ENCODE measurements around the gene NABP2.

The NABP2 gene

GRCh38 chr12:56247923-56248322 is 23.8 kb downstream of the NABP2 start:
- H3K4me3 ChIP-seq (ENCODE audit: low read depth, low read length), result no peak overlapping the region
- TF ChIP-seq CTCF (IDR thresholded peaks at IDR 0.05; ENCODE audit: low read depth, low read length), result no peak

DNA sequence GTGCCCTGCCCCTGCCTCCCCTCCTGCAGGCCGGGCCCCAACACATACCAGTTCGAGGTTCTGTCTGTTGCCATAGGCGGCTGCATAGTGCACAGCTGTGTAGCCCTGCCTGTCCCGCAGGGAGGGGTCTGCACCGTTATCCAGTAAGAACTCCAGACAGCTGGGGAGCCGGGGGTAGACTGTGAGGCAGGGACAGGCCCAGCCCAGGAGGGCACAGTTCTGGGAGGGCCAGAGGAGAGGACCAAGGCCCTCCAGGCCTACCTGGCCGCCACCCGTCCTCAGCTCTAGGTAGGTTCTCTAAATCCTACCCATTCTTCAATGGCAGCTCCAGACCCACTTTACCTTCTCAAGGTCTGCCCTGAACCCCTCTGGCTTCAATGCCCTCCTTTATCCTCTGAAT is 24.6 kb downstream of the NABP2 start:
- no peak overlapping the region for H3K4me3 ChIP-seq (ENCODE audit: low read depth, low read length)
- no peak for TF ChIP-seq CTCF (IDR thresholded peaks at IDR 0.05; ENCODE audit: low read depth, low read length)

DNA sequence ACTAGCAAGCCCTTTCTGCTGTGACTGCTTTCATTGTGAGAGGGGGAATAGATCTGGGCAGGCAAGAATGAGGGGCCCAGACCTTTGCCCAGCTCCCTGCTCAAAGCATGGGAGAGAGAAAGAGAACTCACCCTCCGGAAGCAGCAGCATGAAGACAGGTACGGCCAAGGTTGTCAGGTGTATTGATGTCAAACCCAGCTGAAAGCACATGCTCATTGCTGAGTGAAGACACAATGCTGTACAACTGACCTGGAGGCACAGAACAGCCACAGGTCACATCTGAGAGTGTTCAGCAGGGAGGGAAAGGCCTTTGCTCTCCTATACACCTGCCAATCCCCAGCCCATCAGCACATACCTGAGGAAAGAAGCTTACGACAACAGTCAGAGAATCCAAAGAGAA is 28.5 kb downstream of the NABP2 start:
- H3K4me3 ChIP-seq (ENCODE audit: low read depth, low read length), result no peak overlapping the region
- TF ChIP-seq CTCF (IDR thresholded peaks at IDR 0.05; ENCODE audit: low read depth, low read length), result no peak

- H3K4me3 ChIP-seq (ENCODE audit: low read depth, low read length), result no peak overlapping the region
- TF ChIP-seq CTCF (IDR thresholded peaks at IDR 0.05; ENCODE audit: low read depth, low read length), result no peak
Observed at GRCh38 chr12:56253091-56253490, 28.9 kb downstream of the NABP2 start.

DNA sequence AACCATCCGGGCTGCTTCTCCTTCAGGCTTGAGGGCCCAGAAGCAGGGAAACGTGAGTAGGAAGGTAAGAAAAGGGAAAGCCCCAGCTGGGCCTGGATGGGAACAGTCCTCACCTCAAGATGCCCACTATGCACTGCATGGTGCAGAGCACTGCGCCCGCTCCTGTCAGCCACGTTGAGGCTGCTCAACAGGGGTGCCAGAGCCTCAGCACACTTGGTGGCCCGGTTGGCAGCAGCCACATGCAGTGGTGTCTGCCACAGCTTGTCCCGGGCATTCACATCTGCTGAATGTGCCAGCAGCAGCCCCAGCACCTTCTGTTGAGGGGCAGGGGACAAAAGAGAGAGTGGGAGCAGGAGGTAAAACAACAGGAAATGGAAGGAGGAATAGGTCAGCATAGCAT is 31.5 kb downstream of the NABP2 start:
- TF ChIP-seq CTCF (IDR thresholded peaks at IDR 0.05; ENCODE audit: low read depth, low read length), result no peak

GRCh38 chr12:56256326-56256960 is 32.3 kb downstream of the NABP2 start:
- peak; percentile 8; the same call in 1 of the 2 replicates for TF ChIP-seq CTCF (IDR thresholded peaks at IDR 0.05; ENCODE audit: low read depth, low read length)
- H3K4me3 ChIP-seq (ENCODE audit: low read depth, low read length), result peak overlapping the region; percentile 87

More for the DNA sequence above, 31.5 kb downstream of the NABP2 start:
- no peak overlapping the region for H3K4me3 ChIP-seq (ENCODE audit: low read depth, low read length)

DNA sequence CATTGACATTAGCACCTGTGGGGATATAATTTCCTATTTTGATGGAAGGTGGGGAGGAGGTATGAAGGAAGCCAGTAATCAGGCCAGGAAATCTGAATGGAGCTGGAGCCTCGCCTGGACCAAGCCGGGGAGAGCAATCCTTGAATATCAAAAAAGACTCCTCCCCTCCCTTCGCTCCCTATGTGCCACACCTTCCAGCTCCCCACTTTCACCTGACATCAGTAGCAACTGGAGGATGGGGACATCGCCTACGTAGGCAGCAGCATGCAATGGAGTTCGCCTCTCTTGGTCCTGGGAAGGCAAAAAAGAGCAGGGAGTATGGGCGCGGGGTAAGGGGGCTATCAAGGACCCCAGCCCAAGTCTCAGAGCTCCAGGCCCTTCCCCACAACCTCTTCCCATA is 32.9 kb downstream of the NABP2 start:
- peak overlapping the region; percentile 87 for H3K4me3 ChIP-seq (ENCODE audit: low read depth, low read length)
- TF ChIP-seq CTCF (IDR thresholded peaks at IDR 0.05; ENCODE audit: low read depth, low read length), result no peak

All from WI38 (cell line).